Thoracic aorta (tissue), 2 donors: ENCODE data around the gene CALHM3. TPM values are rescaled to one million over a fixed set of nuclear protein-coding genes. Genes with fewer than 3 reads are reported as not detected.

ENCODE experiments used
- ATAC-seq: fragments of 150-250 bp; one replicate; pipeline ENCODE4 v1.8.0; 2017; ENCODE audit warnings: low read depth; ENCODE audit not compliant: insufficient number of reproducible peaks, low FRiP score
- DNase-seq: peaks from one replicate; pipeline ENCODE4 v3.0.0-alpha.2; 2020; ENCODE audit warnings: low spot score
- H3K27ac ChIP-seq, 2 donors: fragments of 200-600 bp; sonication (generic); 1 replicate in 1 of 2; 2 replicates in 1 of 2; pipeline ENCODE4 v1.5.1; 2016; ENCODE audit warnings: mild to moderate bottlenecking in 2 of 2, moderate library complexity in 2 of 2
- H3K27me3 ChIP-seq: fragments of 200-600 bp; sonication (generic); replicated peaks from 2 replicates; pipeline ENCODE4 v1.6.0; 2016; ENCODE audit warnings: mild to moderate bottlenecking; ENCODE audit not compliant: insufficient read depth
- H3K36me3 ChIP-seq: fragments of 200-600 bp; sonication (generic); one replicate; pipeline ENCODE4 v1.5.1; 2016
- H3K4me1 ChIP-seq, 2 donors: fragments of 200-600 bp; sonication (generic); 1 replicate in 1 of 2; 2 replicates in 1 of 2; pipeline versions ENCODE4 v1.5.1 to v1.6.0; 2016; ENCODE audit warnings: low read depth in 2 of 2, mild to moderate bottlenecking in 1 of 2; ENCODE audit not compliant: control insufficient read depth in 1 of 2
- H3K4me3 ChIP-seq: fragments of 200-600 bp; sonication (generic); 2 replicates; pipeline ENCODE4 v1.5.1; 2016; ENCODE audit warnings: mild to moderate bottlenecking
- H3K9me3 ChIP-seq: fragments of 200-600 bp; sonication (generic); 2 replicates; pipeline ENCODE4 v1.5.1; 2016
- total RNA-seq, 2 donors: library from RNA; depleted of rRNA; stranded (reverse); fragments of >200 nt; gene quantifications; one replicate each; pipeline versions ENCODE4 v1.1.0 to v1.2.3, GENCODE V29; 2016
- TF ChIP-seq, protein P1 (sequence below): fragments of 200-600 bp; sonication (generic); IDR thresholded peaks from one replicate; pipeline ENCODE4 v1.5.1; 2019; ENCODE audit warnings: antibody characterized with exemption

CALHM3 gene
- total RNA-seq, 2 donors from 2014 or later: not detected

DNA sequence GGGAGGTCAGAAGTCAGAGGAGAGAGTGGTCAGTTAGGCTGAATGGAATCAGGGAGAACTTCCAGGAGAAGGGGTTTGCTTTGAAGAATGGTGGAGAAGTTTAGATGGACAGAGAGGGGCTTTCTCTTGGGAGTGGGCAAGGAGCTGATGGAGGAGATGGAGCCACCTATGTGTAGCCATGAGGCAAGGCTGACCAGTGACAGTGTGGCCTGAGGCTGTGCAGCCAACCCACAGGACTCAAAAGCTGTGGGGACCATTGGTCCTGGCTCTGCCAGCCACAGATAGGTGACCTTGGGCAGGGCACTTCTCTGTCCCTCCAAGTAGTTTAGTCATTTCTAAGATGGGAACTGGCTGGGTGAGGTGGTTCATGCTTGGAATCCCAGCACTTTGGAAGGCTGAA is 33.1 kb upstream of the CALHM3 start:
- no peak overlapping the region for H3K27ac ChIP-seq

DNA sequence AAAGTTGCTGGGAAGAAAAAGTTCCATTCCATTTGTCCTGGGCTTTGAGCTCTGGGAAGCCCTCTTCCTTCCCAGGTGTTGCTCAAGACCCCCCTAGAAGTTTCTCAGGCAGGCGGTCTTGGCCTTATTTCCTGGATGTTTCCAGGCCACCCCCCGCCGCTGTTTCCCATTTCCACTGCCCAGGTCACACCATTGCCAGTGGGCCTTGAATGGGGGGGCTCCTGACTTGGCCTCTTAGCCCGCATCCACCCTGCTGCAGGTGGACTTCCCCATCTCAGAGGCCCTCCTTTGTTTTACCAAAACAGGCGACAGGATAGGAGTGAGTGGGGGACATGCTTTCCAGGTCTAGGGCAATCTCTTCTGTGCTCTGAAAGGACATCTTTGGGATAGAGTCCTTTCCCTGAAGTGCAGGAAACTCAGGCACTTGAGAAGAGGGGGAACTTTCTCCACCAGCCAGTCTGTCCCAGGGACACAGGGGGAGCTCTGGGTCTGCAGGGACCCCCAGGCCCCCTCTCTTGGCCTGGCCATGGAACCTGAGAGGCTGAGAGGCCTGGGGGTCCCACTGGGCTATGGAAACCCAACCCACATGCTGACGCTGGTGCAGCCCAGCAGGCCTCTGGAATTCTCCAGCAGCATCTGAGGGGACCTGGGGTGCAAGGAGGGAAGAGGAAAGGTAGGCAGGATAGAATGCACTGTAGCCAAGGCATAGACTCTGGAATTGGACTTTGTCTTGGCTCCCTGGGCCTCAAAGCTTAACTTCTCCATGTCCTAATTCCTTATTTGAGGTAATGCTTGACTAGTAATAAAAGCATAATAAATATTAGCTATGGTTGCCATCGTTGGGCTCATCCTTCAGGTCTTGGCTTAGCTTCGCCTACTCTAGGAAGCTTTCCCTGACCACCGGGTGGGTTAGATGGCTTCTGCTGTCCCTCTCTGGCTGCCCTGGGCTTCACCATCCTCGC is 32.0 kb upstream of the CALHM3 start:
- TF ChIP-seq, protein P1, sequence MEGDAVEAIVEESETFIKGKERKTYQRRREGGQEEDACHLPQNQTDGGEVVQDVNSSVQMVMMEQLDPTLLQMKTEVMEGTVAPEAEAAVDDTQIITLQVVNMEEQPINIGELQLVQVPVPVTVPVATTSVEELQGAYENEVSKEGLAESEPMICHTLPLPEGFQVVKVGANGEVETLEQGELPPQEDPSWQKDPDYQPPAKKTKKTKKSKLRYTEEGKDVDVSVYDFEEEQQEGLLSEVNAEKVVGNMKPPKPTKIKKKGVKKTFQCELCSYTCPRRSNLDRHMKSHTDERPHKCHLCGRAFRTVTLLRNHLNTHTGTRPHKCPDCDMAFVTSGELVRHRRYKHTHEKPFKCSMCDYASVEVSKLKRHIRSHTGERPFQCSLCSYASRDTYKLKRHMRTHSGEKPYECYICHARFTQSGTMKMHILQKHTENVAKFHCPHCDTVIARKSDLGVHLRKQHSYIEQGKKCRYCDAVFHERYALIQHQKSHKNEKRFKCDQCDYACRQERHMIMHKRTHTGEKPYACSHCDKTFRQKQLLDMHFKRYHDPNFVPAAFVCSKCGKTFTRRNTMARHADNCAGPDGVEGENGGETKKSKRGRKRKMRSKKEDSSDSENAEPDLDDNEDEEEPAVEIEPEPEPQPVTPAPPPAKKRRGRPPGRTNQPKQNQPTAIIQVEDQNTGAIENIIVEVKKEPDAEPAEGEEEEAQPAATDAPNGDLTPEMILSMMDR: no peak
- Histone ChIP-seq H3K4me1 (no peaks in the 10 kb centered on the region), H3K27me3 (no peaks in the 10 kb centered on the region), H3K27ac (no peak overlapping the region), H3K36me3 (no peaks in the 10 kb centered on the region), H3K4me3 (no peak overlapping the region), H3K9me3 (no peaks in the 10 kb centered on the region)
- ATAC-seq (no peak), DNase-seq (no peak)

More for the DNA sequence above, 33.1 kb upstream of the CALHM3 start:
- ATAC-seq: no peak
- no peak for DNase-seq
- no peak overlapping the region for H3K4me3 ChIP-seq
- TF ChIP-seq, protein P1: no peak
- no peaks in the 10 kb centered on the region for H3K27me3 ChIP-seq
- no peaks in the 10 kb centered on the region for H3K36me3 ChIP-seq
- no peaks in the 10 kb centered on the region for H3K9me3 ChIP-seq
- no peaks in the 10 kb centered on the region for H3K4me1 ChIP-seq

DNA sequence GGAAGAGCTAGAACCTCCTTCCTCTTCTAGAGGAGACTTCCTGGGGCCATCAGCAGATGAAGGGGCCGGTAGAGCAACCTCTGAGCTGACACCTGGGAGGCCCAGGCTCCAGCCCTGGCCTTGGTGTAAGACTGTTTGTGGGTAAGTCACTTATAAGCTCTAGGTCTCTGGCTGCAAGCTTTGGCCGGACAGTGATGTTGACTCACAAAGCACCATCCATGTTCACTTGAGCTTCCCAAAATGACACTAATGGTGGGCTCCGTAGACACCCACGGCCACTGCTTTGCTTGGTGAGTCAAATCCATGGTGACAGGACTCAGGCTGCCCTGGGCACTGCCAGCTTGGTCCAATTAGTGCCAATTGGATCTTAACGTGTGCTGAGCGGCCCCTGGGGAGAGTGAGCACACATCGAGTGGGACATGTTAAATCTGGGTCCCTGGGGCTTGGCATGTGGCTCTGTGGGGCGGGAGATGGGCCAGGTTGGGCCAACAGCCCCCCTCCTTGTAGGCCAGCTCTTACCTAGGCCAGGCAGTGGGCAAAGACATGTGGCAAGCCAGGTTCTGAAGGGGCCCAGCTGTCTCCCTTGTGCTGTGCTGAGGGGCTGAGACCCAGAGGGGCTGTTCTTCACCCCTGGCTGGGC is 31.1 kb upstream of the CALHM3 start:
- no peaks in the 10 kb centered on the region for H3K27me3 ChIP-seq
- no peaks in the 10 kb centered on the region for H3K9me3 ChIP-seq
- no peak overlapping the region for H3K4me3 ChIP-seq
- DNase-seq (no peak), ATAC-seq (no peak)
- H3K27ac ChIP-seq: no peak overlapping the region
- H3K36me3 ChIP-seq: no peaks in the 10 kb centered on the region
- no peaks in the 10 kb centered on the region for H3K4me1 ChIP-seq
- TF ChIP-seq, protein P1: no peak

DNA sequence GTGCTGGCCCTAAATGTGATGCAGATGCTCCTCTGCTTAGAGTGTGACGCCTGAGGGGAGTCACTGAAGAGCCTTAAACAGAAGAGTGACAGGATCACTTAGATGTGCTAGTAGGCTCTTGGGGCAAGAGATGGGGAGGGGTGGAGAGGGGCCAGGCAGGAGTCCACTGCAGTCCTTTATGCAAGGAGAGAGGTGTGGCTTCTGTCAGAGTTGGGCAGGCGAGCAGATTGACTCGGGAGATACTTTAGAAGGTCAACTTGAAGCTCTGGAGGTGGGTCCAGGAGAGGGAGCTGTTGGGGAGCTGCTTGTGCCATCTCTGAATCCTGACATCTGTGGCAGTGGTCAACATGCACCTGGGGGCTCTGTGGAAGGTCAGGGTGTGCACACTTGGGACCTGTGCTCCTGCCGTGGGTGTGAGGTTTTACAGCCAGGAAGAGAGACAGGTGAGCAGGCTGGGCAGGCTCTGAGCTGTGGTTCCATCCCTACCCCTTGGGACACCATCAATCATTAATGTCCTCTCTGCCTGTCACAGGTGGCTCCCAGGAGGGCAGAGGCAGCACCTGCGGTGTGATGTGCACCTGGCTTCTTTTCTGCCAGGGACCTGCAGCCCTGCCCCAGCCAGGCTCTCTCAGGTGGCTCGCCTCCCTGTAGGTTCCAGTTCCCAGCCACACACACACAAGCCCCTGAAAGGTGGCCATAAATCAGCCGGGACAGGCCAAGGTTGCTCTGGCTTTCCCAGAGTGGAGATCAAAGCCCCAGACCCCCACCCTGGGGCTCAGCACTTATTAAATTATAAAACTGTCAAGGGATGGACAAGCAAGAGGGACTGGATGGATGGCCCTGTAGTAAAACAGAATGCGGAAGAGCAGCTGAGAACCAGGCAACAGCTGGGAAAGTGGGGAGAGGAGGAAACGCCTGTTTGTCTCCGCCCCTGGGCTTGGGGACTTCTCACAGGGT is 28.5 kb upstream of the CALHM3 start:
- H3K27me3 ChIP-seq: no peaks in the 10 kb centered on the region
- DNase-seq (no peak), ATAC-seq (no peak)
- TF ChIP-seq, protein P1: no peak
- no peak overlapping the region for H3K27ac ChIP-seq
- no peak overlapping the region for H3K4me3 ChIP-seq
- H3K9me3 ChIP-seq: no peaks in the 10 kb centered on the region
- peaks cover 0 to 9% of the 10 kb centered on the region in 2 donors for H3K4me1 ChIP-seq
- no peaks in the 10 kb centered on the region for H3K36me3 ChIP-seq
